NK-92 (cell line): ENCODE results near the gene ADRA2B.

Experiments used
- DNase-seq: peaks from one replicate; lab custom pipeline; 2025; ENCODE audit not compliant: unreplicated experiment; lab: John Stamatoyannopoulos, UW

The ADRA2B gene

DNA sequence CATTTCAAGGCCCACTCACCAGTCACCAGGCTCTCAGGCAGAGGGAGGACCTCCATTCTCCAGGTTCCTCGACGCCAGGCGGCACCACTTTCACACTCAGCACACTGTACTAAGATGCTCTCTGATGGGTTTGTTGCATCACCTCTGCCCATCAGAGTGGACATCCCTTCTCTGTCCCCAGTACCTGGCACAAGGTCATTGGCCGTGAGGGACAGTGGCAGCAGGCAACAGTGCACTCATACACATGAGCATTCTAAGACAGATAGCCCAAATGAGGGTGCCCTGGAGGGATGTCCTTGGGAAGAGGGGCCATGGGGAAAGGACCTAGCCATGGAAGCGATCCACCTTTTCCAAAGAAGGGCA is 3.0 kb upstream of the ADRA2B start:
- DNase-seq = no peak

DNA sequence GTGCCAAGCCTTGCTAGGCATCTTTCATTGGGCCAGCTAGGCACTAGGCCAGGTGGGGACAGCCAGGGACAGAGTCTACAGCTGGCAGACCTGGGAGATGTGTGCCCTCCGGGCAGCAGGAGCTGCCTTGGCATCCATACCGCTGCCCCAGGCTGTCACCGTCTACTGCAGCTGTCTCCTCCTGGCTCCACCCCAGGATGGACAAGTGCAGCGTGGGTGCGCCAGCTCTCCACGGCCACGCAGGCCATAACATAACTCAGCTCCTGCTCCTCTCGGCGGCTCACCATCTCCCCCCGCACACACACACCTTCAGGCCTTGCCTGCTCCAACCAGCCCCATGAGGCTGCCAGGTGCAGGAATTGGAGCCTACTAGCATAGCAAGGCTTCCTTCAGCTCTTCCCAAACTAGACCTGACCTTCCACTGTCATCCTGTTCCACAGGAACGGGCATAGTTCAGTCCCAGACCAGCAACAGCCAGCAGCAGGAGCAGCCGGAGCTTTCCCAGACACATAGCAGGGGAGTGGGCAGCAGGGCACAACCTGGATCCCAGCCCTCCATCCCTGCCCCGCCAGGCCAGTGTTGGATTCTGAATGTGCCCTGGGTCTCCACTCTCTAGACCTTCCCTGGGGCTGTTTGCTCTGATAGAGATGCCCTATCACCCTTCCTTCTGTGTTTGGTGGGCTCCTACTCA is 2.5 kb upstream of the ADRA2B start:
- DNase-seq = no peak

DNA sequence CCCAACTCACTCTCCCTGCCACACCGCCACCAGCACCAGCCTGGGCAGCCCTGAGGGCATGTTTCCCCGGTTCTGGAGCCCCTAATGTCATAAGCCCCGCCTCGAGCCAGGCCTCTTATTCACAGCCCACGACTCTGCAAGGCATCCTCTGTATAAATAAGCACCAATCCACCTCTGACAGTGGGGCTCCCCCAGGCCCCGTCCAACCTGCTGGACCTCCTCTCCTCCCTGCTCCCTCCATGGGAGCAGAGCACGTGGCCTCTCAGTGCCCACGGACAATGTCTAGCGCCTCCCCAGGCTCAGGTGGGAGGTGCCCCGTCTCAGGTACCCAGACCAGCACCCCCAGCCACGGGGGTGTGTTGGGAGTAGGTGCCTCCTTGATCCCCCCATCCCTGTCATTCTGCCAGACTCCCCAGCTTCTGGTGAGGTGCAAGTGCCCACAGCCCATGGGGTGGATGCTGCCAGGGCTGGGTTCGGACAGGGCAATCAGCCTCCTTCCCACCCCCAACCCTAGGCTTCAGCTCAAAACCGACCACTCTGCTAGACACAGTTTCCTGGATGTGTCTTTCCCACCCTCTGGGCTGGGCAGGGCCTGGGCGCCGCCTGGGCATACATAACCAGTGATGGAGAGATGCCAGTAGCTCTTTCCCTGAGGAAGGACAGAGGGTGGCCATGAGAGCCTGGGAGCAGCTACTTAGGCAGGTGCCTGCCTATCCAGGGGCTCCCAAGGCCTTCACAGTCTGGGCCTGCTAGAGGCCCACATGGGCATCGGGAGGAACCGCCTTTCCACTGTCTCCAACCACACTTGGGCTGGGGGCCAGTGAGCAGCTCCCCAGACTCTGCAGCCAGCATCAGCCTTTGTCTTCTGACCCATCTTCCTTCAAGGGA is 1.6 kb upstream of the ADRA2B start:
- no peak for DNase-seq

DNA sequence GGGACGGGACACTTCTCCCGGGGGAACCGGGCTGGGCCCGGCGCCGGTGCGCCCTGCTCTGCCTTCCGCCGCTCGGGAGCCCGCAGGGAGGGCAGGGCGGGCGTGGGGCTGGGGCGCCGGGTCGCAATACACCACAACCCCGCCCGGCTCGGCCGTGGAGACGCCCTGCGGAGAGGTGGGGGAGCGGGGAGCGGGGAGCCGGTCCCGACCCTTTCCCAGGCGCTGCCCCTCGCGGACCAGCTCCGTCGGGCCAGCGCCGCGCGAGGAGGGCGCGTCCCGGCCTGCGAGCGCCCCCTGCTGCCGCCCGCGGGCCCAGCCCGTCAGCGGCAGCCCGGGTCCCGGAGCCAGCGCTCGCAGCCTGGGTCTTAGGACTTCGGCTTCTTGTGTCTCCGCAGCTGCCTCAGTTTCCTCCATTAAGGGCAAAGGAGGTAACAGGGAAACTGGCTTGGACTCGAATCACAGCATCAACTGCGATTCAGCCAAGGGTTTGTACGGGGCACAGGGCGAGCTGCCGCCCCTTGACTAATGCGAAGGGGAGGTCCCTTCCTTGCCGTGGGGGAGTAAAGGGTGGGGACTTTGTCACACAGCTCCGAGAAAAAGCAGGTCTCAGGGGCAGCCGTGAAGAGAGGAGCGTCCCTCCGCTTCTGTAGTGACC is 635 bp upstream of the ADRA2B start:
- DNase-seq = no peak

DNA sequence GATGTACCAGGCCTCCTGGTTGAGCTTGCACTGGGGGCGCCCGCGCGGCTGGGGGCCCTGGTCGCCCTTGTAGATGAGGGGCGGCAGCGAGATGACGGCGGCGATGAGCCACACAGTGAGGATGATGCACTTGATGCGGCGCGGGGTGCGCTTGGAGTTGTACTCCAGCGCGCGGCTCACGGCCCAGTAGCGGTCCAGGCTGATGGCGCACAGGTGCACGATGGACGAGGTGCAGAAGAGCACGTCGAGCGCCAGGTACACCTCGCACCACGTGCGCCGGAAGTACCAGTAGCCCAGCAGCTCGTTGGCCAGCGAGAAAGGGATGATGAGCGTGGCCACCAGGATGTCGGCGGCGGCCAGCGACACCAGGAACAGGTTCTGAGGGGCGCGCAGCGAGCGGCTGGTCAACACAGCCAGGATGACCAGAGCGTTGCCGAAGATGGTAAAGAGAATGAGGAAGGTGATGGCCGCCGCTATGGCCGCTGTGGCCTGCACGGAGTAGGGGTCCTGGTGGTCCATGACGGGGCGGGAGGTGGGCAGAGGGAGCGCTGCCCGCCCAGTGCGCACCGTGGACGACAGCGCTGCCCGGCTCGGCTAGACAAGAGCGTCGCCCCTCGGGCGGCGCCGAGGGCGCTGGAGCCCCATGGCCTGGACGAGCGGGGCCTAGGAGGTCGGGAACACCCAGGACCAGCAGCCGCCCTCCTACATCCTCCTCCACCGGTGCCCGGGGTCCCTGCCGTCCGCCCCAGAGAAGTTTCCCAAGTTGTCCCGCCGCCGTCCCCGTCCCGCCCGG is 544 bp downstream of the ADRA2B start:
- no peak for DNase-seq

DNA sequence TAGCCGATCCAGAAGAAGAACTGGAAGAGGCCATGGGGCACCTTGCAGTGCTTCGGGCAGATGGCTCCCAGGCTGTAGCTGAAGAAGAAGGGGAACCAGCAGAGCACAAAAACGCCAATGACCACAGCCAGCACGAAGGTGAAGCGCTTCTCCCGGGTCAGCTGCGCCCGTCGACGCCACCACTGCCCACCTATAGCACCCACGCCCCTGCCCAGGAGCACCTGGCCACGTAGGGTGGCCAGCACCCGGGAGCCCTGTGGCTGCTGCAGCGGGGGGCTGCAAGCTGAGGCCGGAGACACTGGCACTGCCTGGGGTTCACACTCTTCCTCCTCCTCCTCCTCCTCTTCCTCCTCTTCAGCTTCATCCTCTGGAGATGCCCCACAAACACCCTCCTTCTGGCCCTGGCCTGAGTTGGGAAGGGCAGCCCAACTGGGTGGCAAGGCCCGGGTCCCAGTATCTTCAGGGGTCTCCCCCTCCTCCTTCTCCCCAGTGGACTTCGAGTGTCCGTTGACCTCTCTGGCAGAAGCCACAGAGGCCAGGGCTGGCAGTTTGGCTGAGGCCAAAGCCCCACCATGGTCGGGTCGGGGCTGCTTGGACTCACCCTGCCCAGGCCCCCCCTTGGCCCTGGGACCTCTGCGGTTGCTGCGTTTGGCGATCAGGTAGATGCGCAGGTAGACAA is 1.3 kb downstream of the ADRA2B start:
- DNase-seq = no peak

DNA sequence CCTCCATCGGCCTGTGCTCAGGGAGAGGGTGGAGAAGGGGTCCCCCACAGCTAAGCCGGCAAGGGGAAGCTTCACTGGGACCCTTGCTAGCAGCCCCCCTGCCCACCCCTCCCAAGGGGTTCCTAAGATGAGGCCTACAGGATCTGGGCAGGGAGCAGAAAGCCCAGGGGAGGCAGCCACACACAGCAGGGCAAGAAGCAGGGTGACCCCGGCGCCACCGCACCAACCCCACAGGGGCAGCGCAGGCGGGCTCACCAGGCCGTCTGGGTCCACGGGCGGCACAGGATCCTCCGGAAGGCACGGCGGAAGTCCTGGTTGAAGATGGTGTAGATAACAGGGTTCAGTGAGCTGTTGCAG is 1.8 kb downstream of the ADRA2B start:
- no peak for DNase-seq

DNA sequence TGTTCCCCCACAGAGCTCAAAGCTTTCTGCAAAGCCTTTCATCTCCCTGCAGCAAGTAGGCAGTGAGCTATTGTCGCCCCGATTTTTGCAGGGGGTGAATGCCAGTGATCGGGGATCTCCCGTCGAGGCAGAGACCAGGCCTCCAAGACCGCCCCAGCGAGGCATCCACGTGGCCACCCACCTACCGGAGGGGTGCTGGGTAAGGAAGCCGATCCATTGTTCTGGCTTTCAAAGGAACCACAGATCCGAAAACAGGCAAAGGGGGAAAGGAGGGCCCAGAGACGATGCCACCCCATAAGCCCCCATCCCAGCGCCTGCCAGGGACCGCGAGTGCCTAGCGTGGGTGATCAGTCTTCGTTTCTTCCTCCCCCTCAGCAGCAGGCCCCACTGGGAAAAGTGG is 2.4 kb downstream of the ADRA2B start:
- no peak for DNase-seq

DNA sequence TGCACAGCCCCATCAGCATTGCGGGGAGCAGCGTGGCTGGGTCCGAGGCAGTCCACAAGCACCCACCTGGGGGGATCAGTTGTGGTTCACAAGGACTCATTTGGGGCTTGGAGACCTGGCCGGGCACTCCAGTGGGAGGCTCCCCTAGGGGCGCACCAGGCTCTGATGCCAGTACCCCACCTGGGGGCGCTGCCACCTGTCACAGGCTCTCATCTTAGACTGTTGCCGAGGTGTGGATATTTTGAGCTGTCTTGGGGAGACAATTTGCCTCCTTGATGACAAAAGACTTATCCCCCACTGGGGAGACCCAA is 3.0 kb downstream of the ADRA2B start:
- DNase-seq = no peak

DNA sequence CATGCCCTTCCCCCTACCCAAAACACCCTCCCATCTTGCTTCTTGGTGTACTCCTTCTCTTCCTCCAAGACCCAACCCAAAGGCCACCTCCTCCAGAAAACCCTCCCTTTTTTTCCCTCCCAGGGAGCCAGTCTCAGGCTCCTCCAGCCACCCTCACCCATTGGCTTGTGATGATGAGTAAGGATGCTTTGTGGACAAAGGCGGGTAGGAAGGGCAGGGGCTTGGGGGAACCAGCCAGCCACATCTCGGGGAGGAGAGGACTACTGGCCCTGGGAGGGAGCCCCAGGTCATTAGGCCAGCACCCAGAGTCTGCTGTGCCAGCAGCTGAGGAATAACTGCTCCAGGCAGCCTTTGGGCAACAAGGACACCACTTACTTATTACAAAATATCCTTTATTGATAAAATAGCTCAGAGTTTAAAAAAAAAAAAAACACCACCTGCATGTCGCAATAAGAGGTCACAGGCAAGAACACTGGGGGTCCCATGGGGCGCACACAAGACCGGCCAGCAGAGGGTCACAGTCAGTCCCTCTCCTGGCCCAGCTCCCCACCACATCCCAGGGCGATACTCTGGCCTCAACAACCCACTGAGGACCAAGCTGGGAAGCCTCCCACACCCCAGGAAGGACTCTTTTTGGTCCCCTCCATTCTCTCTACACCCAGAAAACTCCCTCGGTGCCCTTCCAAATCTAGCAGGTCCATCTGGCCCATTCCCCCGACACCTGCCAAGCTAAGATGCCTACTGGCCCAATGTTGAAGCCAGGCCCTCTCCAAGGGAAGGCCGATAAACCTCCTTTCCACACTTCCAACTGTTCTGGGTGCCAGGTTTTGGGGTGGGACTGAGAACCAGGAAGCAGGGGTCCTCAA is 3.6 kb downstream of the ADRA2B start:
- no peak for DNase-seq

DNA sequence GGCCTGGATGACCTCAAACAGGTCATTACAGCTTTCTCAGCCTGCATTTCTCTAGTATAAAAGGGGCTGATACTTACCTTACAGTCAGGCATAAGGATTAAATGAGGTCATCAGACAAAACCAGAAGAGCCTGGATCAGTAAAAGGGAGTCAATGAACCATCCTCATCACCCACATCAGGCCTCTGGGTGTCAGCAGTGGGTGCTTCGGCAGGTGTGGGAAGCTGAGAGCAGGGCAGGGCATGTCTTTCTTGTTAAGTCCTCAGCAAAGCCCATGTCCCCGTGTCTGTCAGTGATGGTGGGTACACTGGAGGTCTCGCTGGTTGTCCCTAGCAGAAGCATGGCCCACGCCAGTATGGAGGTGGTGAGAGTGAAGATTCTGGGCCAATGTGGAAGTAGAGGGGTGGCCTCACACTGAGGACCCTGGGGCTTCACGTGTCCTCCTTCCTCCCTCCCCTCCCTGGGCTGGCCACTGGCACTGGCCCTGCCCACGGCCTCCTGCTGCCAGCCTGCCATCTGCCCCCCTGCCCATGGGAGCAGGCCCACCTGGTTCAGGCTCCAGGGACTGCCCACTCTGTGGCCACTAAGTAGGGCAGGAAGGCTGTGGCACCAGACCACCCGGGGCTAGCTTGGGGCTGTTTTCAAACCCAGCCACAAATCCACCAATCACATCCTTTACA is 4.4 kb downstream of the ADRA2B start:
- no peak for DNase-seq

DNA sequence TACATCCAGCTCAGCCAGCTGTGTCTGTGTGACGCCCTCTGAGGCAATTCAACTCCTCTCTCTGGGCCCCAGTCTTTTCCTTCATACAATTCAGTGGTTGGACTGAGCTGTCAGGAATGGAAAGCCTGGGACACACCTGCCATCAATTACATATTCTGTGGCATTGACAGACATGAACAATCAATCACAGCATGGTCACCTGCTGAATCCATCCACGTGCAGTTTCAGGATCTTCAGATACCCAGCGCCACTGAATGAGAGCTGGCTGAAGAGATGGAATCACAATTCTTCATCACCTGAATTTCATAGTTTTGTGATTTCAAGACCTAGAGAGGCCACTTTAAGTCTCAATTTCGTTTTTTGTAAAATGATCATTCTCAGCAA is 5.1 kb downstream of the ADRA2B start:
- no peak for DNase-seq

DNA sequence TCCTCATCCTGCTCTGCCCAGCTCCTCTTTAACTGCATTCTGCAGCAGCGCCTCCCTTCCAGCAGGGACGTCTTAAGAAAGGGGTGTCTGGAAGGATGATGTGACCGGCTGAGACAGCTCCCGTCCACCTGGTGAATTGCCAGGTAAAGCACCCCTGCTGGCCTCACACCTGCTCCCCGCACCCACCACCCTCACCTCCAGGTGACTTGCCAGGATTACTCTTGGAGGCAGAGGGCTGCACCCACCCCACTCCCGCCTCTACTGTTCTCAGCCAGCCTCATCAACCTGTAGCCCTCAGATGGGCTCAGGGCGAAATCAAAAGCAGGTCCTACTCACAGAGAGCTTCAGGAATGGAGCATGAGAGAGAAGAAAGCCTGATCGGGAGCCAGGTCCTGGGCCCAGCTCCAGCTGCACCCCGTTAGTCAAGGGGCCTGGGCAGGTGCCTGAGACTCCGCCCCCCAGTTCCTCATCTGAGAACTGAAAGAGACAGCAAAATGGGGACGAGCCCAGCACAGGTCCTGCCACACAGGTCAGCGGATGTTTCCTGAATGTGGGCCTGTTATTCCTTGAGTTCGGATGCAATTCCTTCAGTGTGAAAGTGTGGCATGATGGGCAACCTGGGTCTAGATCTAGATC is 5.6 kb downstream of the ADRA2B start:
- DNase-seq = no peak

DNA sequence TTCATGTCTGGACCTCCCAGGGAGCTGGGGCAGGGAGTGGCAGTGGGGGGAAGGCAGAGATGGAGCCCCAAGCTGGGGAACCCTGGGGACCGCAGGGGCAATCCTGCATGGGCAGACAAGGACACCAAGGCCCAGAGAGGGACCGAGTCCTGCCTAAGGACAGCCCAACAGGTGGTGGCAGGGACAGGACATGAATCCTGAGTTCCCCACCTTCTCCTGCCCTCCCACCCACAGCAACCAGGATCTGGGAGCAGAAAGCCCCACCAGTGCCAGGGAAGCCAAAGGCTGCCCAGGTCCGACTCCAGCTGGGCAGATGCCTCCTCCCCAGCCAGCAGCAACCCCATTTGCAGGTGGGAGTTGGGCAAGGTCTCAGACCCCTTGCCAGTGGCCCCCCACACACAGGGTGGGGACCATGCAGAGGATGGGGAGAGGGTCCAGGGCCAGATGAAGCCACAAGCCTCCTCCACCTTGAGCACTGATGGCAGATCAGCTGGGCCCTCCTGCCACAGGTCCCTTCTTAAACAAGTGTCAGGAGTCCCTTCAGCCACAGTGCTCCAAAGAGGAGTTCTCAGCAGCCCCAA is 6.3 kb downstream of the ADRA2B start:
- DNase-seq = no peak

DNA sequence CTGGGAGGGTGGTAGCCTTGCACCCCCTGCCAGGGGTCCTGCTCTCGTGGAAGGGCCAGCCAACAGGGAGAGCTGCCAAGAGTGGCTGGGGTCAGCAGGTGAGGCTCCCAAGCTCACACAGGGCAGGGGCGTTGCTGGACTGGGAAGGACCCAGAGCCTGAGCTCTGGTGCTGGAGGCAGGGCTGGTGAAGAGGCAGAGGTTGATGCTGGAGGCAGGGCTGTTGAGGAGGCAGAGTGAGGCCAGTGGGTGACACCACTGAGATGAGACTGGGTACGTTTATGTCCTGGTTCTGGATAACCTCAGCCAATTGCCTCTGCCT is 7.0 kb downstream of the ADRA2B start:
- no peak for DNase-seq

DNA sequence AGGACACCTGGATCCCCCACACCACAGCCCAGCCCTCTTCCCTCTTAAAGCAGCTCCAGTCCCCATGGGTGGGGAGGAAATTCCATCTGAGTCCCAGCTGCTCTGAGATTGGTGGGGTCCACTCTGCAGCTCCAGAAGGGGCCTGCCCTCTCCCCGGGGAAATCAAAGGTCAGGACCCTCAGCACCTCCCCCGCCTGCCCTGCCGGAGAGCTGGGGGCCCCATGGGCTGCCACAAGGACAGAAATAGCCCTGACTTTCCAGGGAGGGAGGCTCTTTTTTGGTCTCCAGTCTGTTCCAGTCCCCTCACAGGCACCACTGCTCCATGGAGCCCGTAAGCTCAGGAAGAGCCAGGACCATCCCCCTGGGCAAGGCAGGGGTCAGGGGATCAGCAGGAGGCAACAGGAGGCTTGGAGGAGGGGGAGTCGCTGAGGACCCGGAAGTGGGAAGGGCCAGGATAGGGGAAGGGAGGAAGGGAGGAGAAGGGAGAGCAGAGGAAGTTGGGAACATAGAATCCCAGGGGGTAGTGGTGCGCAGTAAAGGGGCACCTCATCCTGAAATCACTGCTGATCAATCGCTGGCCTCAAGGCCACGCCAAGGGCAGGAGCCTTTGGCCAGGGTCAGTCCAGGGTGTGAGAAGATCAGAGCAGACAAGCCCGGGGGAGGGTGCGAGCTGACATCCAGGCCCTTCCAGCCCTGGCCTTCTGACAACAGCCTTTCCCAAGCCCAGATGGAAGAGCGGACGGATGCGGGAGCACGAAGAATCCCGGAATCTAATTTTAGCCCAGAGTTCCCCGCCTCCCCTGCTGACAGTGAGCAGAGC is 7.6 kb downstream of the ADRA2B start:
- DNase-seq = no peak

DNA sequence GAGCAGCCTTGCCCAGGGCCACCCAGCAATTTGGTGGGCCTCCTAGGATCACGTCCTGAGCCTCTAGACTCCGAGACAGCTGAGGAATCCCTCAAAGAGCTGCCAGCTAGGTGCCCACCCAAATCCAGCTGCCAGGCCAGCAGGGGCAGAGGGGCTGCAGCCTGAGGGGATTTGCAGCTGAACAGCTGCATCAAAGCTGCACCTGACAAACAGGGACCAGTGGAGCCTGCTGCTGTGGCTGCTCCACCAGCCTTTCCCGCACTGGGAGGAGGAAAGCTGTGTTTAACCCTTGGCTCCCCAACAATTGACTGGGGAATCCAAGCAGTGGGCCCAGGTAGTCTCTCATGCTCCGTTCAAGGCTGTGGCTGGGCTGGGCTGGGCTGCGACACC is 8.2 kb downstream of the ADRA2B start:
- DNase-seq = no peak

DNA sequence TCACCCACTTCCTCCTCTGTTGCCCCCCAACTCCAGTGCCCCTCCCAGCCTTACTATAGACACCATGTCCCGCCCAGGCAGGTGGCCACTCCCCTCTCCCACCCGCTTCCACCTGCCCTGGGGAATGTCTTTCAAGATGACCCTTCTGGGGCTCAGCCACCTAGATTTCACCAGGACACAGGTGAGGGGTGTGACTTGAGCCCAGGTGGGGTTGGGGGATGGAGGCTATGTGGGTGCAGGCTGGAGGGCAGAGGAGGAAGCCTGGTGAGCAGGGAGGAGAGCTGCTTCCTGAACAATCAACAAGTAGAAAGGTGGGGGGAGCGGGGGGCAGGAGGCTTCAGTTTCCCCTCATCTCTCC is 8.7 kb downstream of the ADRA2B start:
- DNase-seq = no peak
